HepG2 (cell line): ENCODE measurements around the gene PGAP3. TPM values are rescaled to one million over a fixed set of nuclear protein-coding genes. Genes with fewer than 3 reads are reported as not detected.

Experiments used
- ADNP ChIP-seq: sonication (generic); formaldehyde crosslinking; IDR thresholded peaks from 2 replicates; pipeline ENCODE4 v1.4.0; 2020; ENCODE audit warnings: missing genetic modification reagents
- DNMT3B ChIP-seq: conservative IDR thresholded peaks from 2 replicates; pipeline ENCODE4 v1.6.1; 2016; ENCODE audit warnings: missing biosample characterization, control low read depth
- FOXJ3 ChIP-seq: sonication (generic); formaldehyde crosslinking; IDR thresholded peaks from 2 replicates; pipeline ENCODE4 v1.4.0; 2020; ENCODE audit warnings: missing genetic modification reagents, mild to moderate bottlenecking, borderline replicate concordance
- FOXK2 ChIP-seq: fragments of 450-650 bp; IDR thresholded peaks from 2 replicates; pipeline ENCODE4 v1.6.1; 2016
- HNRNPH1 ChIP-seq: fragments of 200-400 bp; formaldehyde crosslinking; optimal IDR thresholded peaks from 2 replicates; pipeline ENCODE3; 2017; ENCODE audit warnings: mild to moderate bottlenecking, low read depth, low read length
- IRX3 ChIP-seq: sonication (generic); formaldehyde crosslinking; IDR thresholded peaks from 2 replicates; pipeline ENCODE4 v1.8.1; 2023; ENCODE audit warnings: mild to moderate bottlenecking, low read depth, missing genetic modification reagents, borderline replicate concordance
- NAIF1 ChIP-seq: sonication (generic); formaldehyde crosslinking; IDR thresholded peaks from 2 replicates; pipeline ENCODE4 v1.5.0; 2020; ENCODE audit warnings: mild to moderate bottlenecking, missing genetic modification reagents, borderline replicate concordance
- NPAS2 ChIP-seq: sonication (generic); formaldehyde crosslinking; IDR thresholded peaks from 2 replicates; pipeline ENCODE4 v1.8.0; 2022; ENCODE audit warnings: mild to moderate bottlenecking, missing genetic modification reagents, borderline replicate concordance
- PHF8 ChIP-seq: sonication (generic); formaldehyde crosslinking; IDR thresholded peaks from 2 replicates; pipeline ENCODE4 v1.5.0; 2020; ENCODE audit warnings: missing genetic modification reagents
- PRMT3 ChIP-seq: sonication (generic); formaldehyde crosslinking; IDR thresholded peaks from 2 replicates; pipeline ENCODE4 v1.8.1; 2022; ENCODE audit warnings: low read depth, mild to moderate bottlenecking, moderate library complexity, missing genetic modification reagents, borderline replicate concordance
- RBM39 ChIP-seq: fragments of 200-400 bp; formaldehyde crosslinking; IDR thresholded peaks from one replicate; pipeline ENCODE4 v1.6.1; 2018; ENCODE audit warnings: antibody characterized with exemption, mild to moderate bottlenecking, low read depth, low read length; ENCODE audit not compliant: poor library complexity, severe bottlenecking
- SOX6 ChIP-seq, 2 experiments: fragments of 450-650 bp in 1 of 2; sonication (generic) in 1 of 2; formaldehyde crosslinking in 1 of 2; IDR thresholded peaks; 2 replicates each; pipeline versions ENCODE4 v1.4.0 to v1.6.1; 2017 to 2020; ENCODE audit warnings: antibody characterized with exemption in 1 of 2, mild to moderate bottlenecking in 1 of 2, missing genetic modification reagents in 1 of 2
- TBX2 ChIP-seq: sonication (generic); formaldehyde crosslinking; IDR thresholded peaks from 2 replicates; pipeline ENCODE4 v1.5.0; 2020; ENCODE audit warnings: missing genetic modification reagents, mild to moderate bottlenecking, borderline replicate concordance
- ZBTB38 ChIP-seq: sonication (generic); formaldehyde crosslinking; IDR thresholded peaks from 2 replicates; pipeline ENCODE4 v1.5.1; 2020; ENCODE audit warnings: mild to moderate bottlenecking, missing genetic modification reagents
- ZC3H4 ChIP-seq: sonication (generic); formaldehyde crosslinking; IDR thresholded peaks from 2 replicates; pipeline ENCODE4 v1.4.0; 2020; ENCODE audit warnings: missing genetic modification reagents, borderline replicate concordance
- ZNF12 ChIP-seq: sonication (generic); formaldehyde crosslinking; IDR thresholded peaks from 2 replicates; pipeline ENCODE4 v1.5.0; 2020; ENCODE audit warnings: missing genetic modification reagents
- ZNF205 ChIP-seq: IDR thresholded peaks from 2 replicates; pipeline ENCODE4 v1.6.1; 2018; ENCODE audit warnings: missing biosample characterization, missing genetic modification reagents
- ZNF781 ChIP-seq: sonication (generic); formaldehyde crosslinking; IDR thresholded peaks from 2 replicates; pipeline ENCODE4 v1.5.1; 2020; ENCODE audit warnings: borderline replicate concordance, mild to moderate bottlenecking, missing genetic modification reagents; ENCODE audit errors: not compliant biosample characterization
- ZSCAN22 ChIP-seq: sonication (generic); formaldehyde crosslinking; IDR thresholded peaks from 2 replicates; pipeline ENCODE4 v1.4.0; 2020; ENCODE audit warnings: mild to moderate bottlenecking, missing genetic modification reagents
- polyA plus RNA-seq, 8 experiments: library from polyadenylated mRNA; depleted of rRNA in 3 of 8; stranded (reverse) in 7 of 8; unstranded in 1 of 8; fragments of >200 nt; fragmentation: Illumina TruSeq in 4 of 8; extraction: Trizol in 4 of 8; gene quantifications; 2 replicates each; pipeline versions ENCODE4 v1.2.1 to v1.2.3, GENCODE V29; 2011 to 2016; ENCODE audit warnings: low read depth in 4 of 8, missing spikeins in 1 of 8, mixed read lengths in 1 of 8; ENCODE audit not compliant: insufficient read depth in 1 of 8
- total RNA-seq, 5 experiments: library from RNA; depleted of rRNA; stranded (reverse); fragments of >200 nt; fragmentation: Illumina TruSeq; extraction: Trizol; gene quantifications; 2 replicates each; pipeline ENCODE4 v1.2.3, GENCODE V29; 2016; ENCODE audit warnings: low read depth in 1 of 5
- TF ChIP-seq, protein P1 (sequence below): sonication (generic); formaldehyde crosslinking; IDR thresholded peaks from 2 replicates; pipeline ENCODE4 v1.4.0; 2020; ENCODE audit warnings: missing genetic modification reagents, low read depth, mild to moderate bottlenecking, borderline replicate concordance
- TF ChIP-seq, protein P2 (sequence below): sonication (generic); formaldehyde crosslinking; IDR thresholded peaks from 2 replicates; pipeline ENCODE4 v1.4.0; 2020; ENCODE audit warnings: missing genetic modification reagents; ENCODE audit errors: not compliant biosample characterization
- TF ChIP-seq, protein P3 (sequence below): sonication (generic); formaldehyde crosslinking; IDR thresholded peaks from 2 replicates; pipeline ENCODE4 v1.8.1; 2023; ENCODE audit warnings: mild to moderate bottlenecking, missing genetic modification reagents
- TF ChIP-seq, protein P4 (sequence below): sonication (generic); formaldehyde crosslinking; IDR thresholded peaks from 2 replicates; pipeline ENCODE4 v1.5.0; 2020; ENCODE audit warnings: missing genetic modification reagents

Gene PGAP3
- total and polyA plus RNA-seq, 2 of the 13 experiments (the other 11 are each of a cell fraction or from before 2014, with no cell fraction given), result 11.9 to 14.6 TPM

DNA sequence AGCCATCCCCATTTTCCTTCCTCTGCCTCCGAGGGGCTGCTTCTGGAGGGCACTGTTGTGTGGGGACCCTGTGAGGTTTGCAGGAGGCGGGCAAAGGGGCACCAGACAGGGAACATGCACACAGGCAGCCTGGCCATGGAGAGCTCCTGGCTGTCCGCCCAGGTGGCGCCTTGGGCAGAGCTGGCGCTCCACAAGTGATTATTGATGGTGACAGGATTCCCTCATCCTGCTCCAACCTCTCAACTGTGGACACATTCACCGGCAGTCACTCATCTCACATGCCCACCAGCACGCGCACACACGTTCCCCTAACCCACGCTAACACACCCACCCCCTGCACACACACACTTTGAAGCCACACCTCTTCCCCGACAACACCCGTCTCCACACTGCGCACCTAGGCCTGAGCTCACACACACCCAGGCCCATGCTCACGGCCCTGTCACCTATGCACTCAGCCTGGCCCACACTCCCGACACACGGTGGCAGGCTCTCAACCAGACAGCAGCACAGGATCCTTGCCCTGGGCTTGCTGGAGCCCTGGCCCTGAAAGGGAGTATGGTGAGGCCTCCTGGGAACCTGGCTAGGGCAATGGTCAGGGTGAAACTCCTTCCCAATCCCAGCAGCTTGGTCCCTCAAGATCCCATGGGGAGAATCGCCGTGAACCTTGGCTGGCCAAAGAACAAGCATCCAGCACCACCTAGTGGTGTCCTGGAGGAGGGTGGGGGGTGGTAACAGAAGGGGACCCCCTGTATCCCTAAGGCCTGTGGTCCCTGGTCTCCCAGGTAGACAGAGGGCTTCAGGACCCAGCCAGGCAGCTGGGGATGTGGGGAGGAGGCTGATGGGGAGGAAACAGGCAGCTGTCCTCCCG, 16.0 kb downstream of the PGAP3 start (continued):
- no peak for TF ChIP-seq ADNP (CRISPR knock-in tag)
- TF ChIP-seq ZNF12 (CRISPR knock-in tag), result no peak
- TF ChIP-seq, protein P1, sequence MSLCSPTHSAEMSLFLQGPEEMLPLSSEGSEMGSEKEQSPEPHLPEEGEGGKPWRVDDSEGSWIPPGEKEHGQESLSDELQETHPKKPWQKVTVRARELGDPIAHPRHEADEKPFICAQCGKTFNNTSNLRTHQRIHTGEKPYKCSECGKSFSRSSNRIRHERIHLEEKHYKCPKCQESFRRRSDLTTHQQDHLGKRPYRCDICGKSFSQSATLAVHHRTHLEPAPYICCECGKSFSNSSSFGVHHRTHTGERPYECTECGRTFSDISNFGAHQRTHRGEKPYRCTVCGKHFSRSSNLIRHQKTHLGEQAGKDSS (CRISPR knock-in tag), result peak; percentile 91; the same call in 1 of the 2 replicates
- TF ChIP-seq ZC3H4 (CRISPR knock-in tag), result no peak
- no peak; the same call in 1 of the 2 replicates for TF ChIP-seq PHF8 (CRISPR knock-in tag)
- TF ChIP-seq ZBTB38, result peak; percentile 69
- TF ChIP-seq PRMT3, result no peak
- TF ChIP-seq SOX6 (IDR thresholded peaks at IDR 0.05), result no peak
- peak; percentile 55 for TF ChIP-seq SOX6 (CRISPR knock-in tag; IDR thresholded peaks at IDR 0.05)
- no peak for TF ChIP-seq FOXJ3 (CRISPR knock-in tag)
- TF ChIP-seq NPAS2, result no peak
- TF ChIP-seq DNMT3B, result 0 out of 2 replicates have a peak, but pooled peaks have one; percentile 56
- TF ChIP-seq TBX2 (CRISPR knock-in tag), result peak; percentile 76; the same call in 1 of the 2 replicates
- TF ChIP-seq NAIF1 (CRISPR knock-in tag), result no peak
- no peak for TF ChIP-seq IRX3 (CRISPR knock-in tag)
- no peak for TF ChIP-seq ZNF781 (CRISPR knock-in tag)
- TF ChIP-seq, protein P2, sequence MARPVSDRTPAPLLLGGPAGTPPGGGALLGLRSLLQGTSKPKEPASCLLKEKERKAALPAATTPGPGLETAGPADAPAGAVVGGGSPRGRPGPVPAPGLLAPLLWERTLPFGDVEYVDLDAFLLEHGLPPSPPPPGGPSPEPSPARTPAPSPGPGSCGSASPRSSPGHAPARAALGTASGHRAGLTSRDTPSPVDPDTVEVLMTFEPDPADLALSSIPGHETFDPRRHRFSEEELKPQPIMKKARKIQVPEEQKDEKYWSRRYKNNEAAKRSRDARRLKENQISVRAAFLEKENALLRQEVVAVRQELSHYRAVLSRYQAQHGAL (CRISPR knock-in tag), result no peak
- TF ChIP-seq, protein P3, sequence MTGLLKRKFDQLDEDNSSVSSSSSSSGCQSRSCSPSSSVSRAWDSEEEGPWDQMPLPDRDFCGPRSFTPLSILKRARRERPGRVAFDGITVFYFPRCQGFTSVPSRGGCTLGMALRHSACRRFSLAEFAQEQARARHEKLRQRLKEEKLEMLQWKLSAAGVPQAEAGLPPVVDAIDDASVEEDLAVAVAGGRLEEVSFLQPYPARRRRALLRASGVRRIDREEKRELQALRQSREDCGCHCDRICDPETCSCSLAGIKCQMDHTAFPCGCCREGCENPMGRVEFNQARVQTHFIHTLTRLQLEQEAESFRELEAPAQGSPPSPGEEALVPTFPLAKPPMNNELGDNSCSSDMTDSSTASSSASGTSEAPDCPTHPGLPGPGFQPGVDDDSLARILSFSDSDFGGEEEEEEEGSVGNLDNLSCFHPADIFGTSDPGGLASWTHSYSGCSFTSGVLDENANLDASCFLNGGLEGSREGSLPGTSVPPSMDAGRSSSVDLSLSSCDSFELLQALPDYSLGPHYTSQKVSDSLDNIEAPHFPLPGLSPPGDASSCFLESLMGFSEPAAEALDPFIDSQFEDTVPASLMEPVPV (CRISPR knock-in tag), result no peak
- no peak; the same call in 1 of the 2 replicates for TF ChIP-seq ZNF205
- no peak for TF ChIP-seq HNRNPH1
- TF ChIP-seq ZSCAN22 (CRISPR knock-in tag), result no peak; the same call in 1 of the 2 replicates
- peak; percentile 40 for TF ChIP-seq RBM39
- no peak for TF ChIP-seq FOXK2
- TF ChIP-seq, protein P4, sequence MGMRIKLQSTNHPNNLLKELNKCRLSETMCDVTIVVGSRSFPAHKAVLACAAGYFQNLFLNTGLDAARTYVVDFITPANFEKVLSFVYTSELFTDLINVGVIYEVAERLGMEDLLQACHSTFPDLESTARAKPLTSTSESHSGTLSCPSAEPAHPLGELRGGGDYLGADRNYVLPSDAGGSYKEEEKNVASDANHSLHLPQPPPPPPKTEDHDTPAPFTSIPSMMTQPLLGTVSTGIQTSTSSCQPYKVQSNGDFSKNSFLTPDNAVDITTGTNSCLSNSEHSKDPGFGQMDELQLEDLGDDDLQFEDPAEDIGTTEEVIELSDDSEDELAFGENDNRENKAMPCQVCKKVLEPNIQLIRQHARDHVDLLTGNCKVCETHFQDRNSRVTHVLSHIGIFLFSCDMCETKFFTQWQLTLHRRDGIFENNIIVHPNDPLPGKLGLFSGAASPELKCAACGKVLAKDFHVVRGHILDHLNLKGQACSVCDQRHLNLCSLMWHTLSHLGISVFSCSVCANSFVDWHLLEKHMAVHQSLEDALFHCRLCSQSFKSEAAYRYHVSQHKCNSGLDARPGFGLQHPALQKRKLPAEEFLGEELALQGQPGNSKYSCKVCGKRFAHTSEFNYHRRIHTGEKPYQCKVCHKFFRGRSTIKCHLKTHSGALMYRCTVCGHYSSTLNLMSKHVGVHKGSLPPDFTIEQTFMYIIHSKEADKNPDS, result peak; percentile 64; the same call in 1 of the 2 replicates
